Peyer's patch (tissue), 4 donors: ENCODE measurements around the gene ANKRD18A.

Experiments used
- CTCF ChIP-seq, 6 experiments: fragments of 450-650 bp in 4 of 6; fragments of 200-600 bp in 2 of 6; sonication (generic) in 1 of 6; IDR thresholded peaks; one replicate each; pipeline ENCODE4 v1.5.1; 2017 to 2019; ENCODE audit warnings: antibody characterized with exemption in 6 of 6, mild to moderate bottlenecking in 3 of 6, moderate library complexity in 1 of 6
- POLR2A ChIP-seq, 2 donors: fragments of 450-650 bp; IDR thresholded peaks; one replicate each; pipeline ENCODE4 v1.5.1; 2017; ENCODE audit warnings: antibody characterized with exemption in 2 of 2, mild to moderate bottlenecking in 2 of 2, moderate library complexity in 2 of 2

GRCh38 chr9:38652486-38652885 is 32.1 kb upstream of the ANKRD18A start:
- TF ChIP-seq CTCF (IDR thresholded peaks at IDR 0.05), result no peak
- no peak for TF ChIP-seq POLR2A (IDR thresholded peaks at IDR 0.05)
